A673 (cell line): ENCODE measurements around the gene CACYBP.

Source experiments
- CTCF ChIP-seq: fragments of 300-800, 200-600 bp; sonication (generic); conservative IDR thresholded peaks from 2 replicates; pipeline ENCODE4 v1.5.1; 2017; ENCODE audit warnings: low read depth, mild to moderate bottlenecking, antibody characterized with exemption, low read length, moderate library complexity, mixed read lengths
- EZH2 ChIP-seq: fragments of 200-600 bp; sonication (generic); IDR thresholded peaks from 2 replicates; pipeline ENCODE4 v1.6.1; 2017; ENCODE audit warnings: borderline replicate concordance, low read depth, mild to moderate bottlenecking, mixed read lengths, antibody characterized with exemption, low read length; ENCODE audit not compliant: poor library complexity, severe bottlenecking

DNA sequence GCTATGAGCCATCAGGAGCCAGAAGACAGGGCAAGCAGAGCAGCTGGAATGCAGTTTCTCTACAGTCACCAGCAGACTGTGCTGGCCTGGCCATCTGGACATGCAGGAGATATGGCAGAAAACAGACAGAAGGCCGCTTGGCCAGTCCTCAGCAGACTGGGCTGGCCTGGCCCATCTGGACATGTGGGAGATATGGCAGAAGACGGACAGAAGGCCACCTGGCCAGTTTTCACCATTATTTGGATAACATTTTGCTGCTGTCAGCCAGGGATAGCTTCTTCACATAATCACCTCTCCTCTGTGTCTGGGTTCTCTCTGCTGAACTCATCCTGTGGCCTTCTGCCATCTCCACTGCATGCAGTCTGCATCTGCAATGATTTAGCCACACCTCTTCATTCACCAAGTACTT is 25.0 kb upstream of the CACYBP start:
- TF ChIP-seq CTCF (no peak), EZH2 (no peak)
